Pancreas (tissue), 10 donors: ENCODE results near the gene HHIPL1. TPM values are rescaled to one million over a fixed set of nuclear protein-coding genes. Genes with fewer than 3 reads are reported as not detected.

Experiments used
- ATAC-seq, 4 donors: fragments of 200-7000 bp; cut with Tn5 transposase; one replicate each; pipeline versions ENCODE4 v1.8.0 to v1.9.1; 2020; ENCODE audit warnings: mild to moderate bottlenecking in 4 of 4, moderate library complexity in 4 of 4
- DNase-seq, 6 donors: peaks; one replicate each; pipeline ENCODE4 v3.0.0-alpha.2; 2020
- FAIRE-seq: peaks from 2 replicates; lab custom pipeline; 2012; peaks lifted over from hg19 to GRCh38; lab: Jason Lieb, UNC
- H3K27ac ChIP-seq, 4 donors: fragments of 200-600 bp; sonication (generic); 1 replicate in 3 of 4; 2 replicates in 1 of 4; pipeline versions ENCODE4 v1.5.0 to v1.8.0; 2020
- H3K27me3 ChIP-seq, 4 donors: fragments of 200-600 bp; one replicate each; pipeline ENCODE4 v1.8.0; 2021
- H3K36me3 ChIP-seq, 3 donors: fragments of 200-600 bp; sonication (generic) in 1 of 3; one replicate each; pipeline versions ENCODE4 v1.5.0 to v1.8.0; 2020 to 2021
- H3K4me1 ChIP-seq, 3 donors: fragments of 200-600 bp; one replicate each; pipeline ENCODE4 v1.8.0; 2021
- H3K4me3 ChIP-seq, 4 donors: fragments of 200-600 bp; sonication (generic) in 2 of 4; one replicate each; pipeline versions ENCODE4 v1.5.0 to v1.8.0; 2020 to 2021
- H3K9me3 ChIP-seq, 4 donors: fragments of 200-600 bp; one replicate each; pipeline ENCODE4 v1.8.0; 2021
- CTCF ChIP-seq, 4 donors: fragments of 200-600 bp; sonication (generic) in 3 of 4; IDR thresholded peaks; one replicate each; pipeline versions ENCODE4 v1.5.0 to v1.8.0; 2021; ENCODE audit warnings: antibody characterized with exemption in 4 of 4
- WGBS, 2 donors: extraction: QIAGEN DNeasy Blood & Tissue Kit; methylation state at CpG; one replicate each; pipeline ENCODE4 v1.1.7; 2013; 5-methylcytosine and 5-hydroxymethylcytosine counted together
- intact Hi-C, 3 donors: fragments of 100-400 bp; cut with DNase I; formaldehyde crosslinking; loops; one replicate each; pipeline versions ENCODE4 v1.11.1 to v1.14.2; 2022
- polyA plus RNA-seq, 2 donors: library from polyadenylated mRNA; stranded (reverse); fragments of 200-250 nt; gene quantifications; one replicate each; pipeline ENCODE4 v1.2.3, GENCODE V29; 2013
- total RNA-seq, 6 donors: library from RNA; stranded (reverse); fragmentation: NEBNext Ultra II Directional in 4 of 6; extraction: Animal tissue kit (Norgen Biotek cat#: 25700) in 4 of 6; gene quantifications; one replicate each; pipeline versions ENCODE4 v1.2.1 to v1.2.4, GENCODE V29; 2021 to 2023
- donor health status: healthy with polysubstance abuse.
- donor health status: DM: no; HTN: no; CAD: no; lungs with moderate emphysema.
- donor health status: DM: no; HTN: no; CAD: no.
- donor health status: control.
- donor health status: control.
- donor health status: Bipolar disorder and iron deficiency.
- donor health status: DM: yes; HTN: yes; CAD: no.
- donor health status: DM: no; HTN: no; CAD: no.
- donor health status: DM: no; HTN: no; CAD: no.
- donor health status: DM: yes; HTN: yes; CAD: no.

The HHIPL1 gene
- total and polyA plus RNA-seq, 8 donors, result 0.09 to 1.2 (median 0.23) TPM

GRCh38 chr14:99645545-99646505 is 896 bp downstream of the HHIPL1 start:
- intact Hi-C loops, result no loop called here
- H3K36me3 ChIP-seq, result no peaks in the 10 kb centered on the region
- TF ChIP-seq CTCF (IDR thresholded peaks at IDR 0.05), result no peak
- no peaks in the 10 kb centered on the region for H3K4me1 ChIP-seq
- no peak overlapping the region for H3K27ac ChIP-seq
- H3K27me3 ChIP-seq, result no peaks in the 10 kb centered on the region
- no peaks in the 10 kb centered on the region for H3K9me3 ChIP-seq
- peak overlapping the region in 3 of 4 donors; percentile 31 to 49 (median 35) for H3K4me3 ChIP-seq
- DNase-seq (no peak), ATAC-seq (no peak), FAIRE-seq (no peak)
- 42 to 49% methylated on average over 32 of the region's 32 CpGs for WGBS, 2 donors

- Histone ChIP-seq H3K4me3 (no peak overlapping the region), H3K27me3 (no peaks in the 10 kb centered on the region), H3K27ac (no peak overlapping the region), H3K36me3 (no peaks in the 10 kb centered on the region), H3K4me1 (no peaks in the 10 kb centered on the region), H3K9me3 (no peaks in the 10 kb centered on the region)
- TF ChIP-seq CTCF (IDR thresholded peaks at IDR 0.05), result no peak
- FAIRE-seq (no peak), DNase-seq (no peak), ATAC-seq (no peak)
- intact Hi-C loops, result no loop called here
- WGBS, 2 donors, result 81 to 83% methylated on average over 7 of the region's 7 CpGs
Measured at GRCh38 chr14:99647411-99647810, 2.5 kb downstream of the HHIPL1 start.

GRCh38 chr14:99648027-99648784 is 3.3 kb downstream of the HHIPL1 start:
- H3K36me3 ChIP-seq, result no peaks in the 10 kb centered on the region
- H3K27ac ChIP-seq, result no peak overlapping the region
- FAIRE-seq (no peak), ATAC-seq (no peak), DNase-seq (no peak)
- H3K4me1 ChIP-seq, result no peaks in the 10 kb centered on the region
- intact Hi-C loops, result no loop called here
- H3K4me3 ChIP-seq, result no peak overlapping the region
- H3K9me3 ChIP-seq, result no peaks in the 10 kb centered on the region
- no peaks in the 10 kb centered on the region for H3K27me3 ChIP-seq
- 79 to 84% methylated on average over 8 of the region's 8 CpGs for WGBS, 2 donors
- no peak for TF ChIP-seq CTCF (IDR thresholded peaks at IDR 0.05)

GRCh38 chr14:99649219-99649618 is 4.3 kb downstream of the HHIPL1 start:
- 77 to 81% methylated on average over 8 of the region's 8 CpGs for WGBS, 2 donors
- ATAC-seq, result no peak
- Histone ChIP-seq H3K4me3 (no peak overlapping the region), H3K27ac (no peak overlapping the region), H3K9me3 (no peaks in the 10 kb centered on the region), H3K4me1 (no peaks in the 10 kb centered on the region), H3K36me3 (no peaks in the 10 kb centered on the region), H3K27me3 (no peaks in the 10 kb centered on the region)
- no peak for TF ChIP-seq CTCF (IDR thresholded peaks at IDR 0.05)
- no peak for DNase-seq
- no peak for FAIRE-seq
- intact Hi-C loops, result no loop called here
